ENCODE results near the gene CCDC188.

DNA sequence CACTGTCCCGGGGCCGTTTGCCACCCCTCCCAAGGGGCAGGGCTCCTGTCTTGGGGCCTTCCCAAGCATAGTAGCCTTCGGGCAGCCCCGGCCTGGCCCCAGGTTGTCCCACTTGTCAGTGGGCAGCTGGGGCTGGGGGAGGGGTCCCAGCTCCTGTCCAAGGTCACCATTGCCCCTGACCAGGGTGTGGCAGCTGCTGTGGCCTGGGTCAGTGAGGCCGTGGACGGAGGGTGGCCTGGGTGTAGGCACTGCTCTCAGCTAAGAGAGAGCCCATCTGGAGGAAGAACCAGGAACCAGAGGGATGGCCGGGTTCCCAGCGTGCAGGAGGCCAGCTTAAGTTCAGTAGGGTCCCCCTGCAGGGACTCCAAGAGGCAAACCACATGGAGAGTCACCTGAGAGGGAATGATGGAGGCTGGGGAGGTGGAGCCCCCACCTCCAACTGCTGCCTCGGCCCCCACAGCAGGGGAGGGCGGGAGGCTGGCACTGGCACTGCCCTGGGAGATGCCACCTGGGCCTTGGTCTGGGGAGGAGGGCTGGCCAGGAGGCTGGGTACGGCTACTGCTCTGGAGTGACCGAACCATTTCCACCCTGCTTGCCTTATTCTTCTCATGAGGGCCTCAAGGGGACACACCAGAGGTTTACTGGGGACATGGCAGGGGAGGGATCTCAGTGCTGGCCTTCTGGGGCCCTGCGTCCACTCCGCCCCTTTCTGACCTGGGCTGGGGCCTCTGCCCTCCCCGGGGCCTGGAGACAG is 6.8 kb upstream of the CCDC188 start:
- TF ChIP-seq, protein P1, sequence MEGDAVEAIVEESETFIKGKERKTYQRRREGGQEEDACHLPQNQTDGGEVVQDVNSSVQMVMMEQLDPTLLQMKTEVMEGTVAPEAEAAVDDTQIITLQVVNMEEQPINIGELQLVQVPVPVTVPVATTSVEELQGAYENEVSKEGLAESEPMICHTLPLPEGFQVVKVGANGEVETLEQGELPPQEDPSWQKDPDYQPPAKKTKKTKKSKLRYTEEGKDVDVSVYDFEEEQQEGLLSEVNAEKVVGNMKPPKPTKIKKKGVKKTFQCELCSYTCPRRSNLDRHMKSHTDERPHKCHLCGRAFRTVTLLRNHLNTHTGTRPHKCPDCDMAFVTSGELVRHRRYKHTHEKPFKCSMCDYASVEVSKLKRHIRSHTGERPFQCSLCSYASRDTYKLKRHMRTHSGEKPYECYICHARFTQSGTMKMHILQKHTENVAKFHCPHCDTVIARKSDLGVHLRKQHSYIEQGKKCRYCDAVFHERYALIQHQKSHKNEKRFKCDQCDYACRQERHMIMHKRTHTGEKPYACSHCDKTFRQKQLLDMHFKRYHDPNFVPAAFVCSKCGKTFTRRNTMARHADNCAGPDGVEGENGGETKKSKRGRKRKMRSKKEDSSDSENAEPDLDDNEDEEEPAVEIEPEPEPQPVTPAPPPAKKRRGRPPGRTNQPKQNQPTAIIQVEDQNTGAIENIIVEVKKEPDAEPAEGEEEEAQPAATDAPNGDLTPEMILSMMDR (IDR thresholded peaks at IDR 0.05 in 2 of 3, conservative IDR thresholded peaks at IDR 0.05 in 1 of 3; ENCODE audit: control insufficient read depth in 2 of 3, extremely low read depth in 1 of 3, insufficient read depth in 1 of 3, low read depth in 3 of 3, low read length in 3 of 3), result no peak
- no peak for TF ChIP-seq SRF (IDR thresholded peaks at IDR 0.05; ENCODE audit: low read depth in 2 of 2, low read length in 2 of 2)
- TF ChIP-seq POLR2AphosphoS5 (IDR thresholded peaks at IDR 0.05; ENCODE audit: low read length), result no peak
- no peak for TF ChIP-seq SP1 (IDR thresholded peaks at IDR 0.05; ENCODE audit: low read depth, low read length)
- no peak for TF ChIP-seq NRF1 (conservative IDR thresholded peaks at IDR 0.05; ENCODE audit: low read depth, low read length)
- no peak for TF ChIP-seq CHD2 (IDR thresholded peaks at IDR 0.05; ENCODE audit: borderline replicate concordance, low read depth, low read length)
- no peak for TF ChIP-seq RCOR1 (conservative IDR thresholded peaks at IDR 0.05; ENCODE audit: low read depth, low read length)
- TF ChIP-seq, protein P2, sequence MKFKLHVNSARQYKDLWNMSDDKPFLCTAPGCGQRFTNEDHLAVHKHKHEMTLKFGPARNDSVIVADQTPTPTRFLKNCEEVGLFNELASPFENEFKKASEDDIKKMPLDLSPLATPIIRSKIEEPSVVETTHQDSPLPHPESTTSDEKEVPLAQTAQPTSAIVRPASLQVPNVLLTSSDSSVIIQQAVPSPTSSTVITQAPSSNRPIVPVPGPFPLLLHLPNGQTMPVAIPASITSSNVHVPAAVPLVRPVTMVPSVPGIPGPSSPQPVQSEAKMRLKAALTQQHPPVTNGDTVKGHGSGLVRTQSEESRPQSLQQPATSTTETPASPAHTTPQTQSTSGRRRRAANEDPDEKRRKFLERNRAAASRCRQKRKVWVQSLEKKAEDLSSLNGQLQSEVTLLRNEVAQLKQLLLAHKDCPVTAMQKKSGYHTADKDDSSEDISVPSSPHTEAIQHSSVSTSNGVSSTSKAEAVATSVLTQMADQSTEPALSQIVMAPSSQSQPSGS (IDR thresholded peaks at IDR 0.05; ENCODE audit: low read length), result no peak
- no peak for TF ChIP-seq NR2C2 (IDR thresholded peaks at IDR 0.05; ENCODE audit: borderline replicate concordance, control insufficient read depth, insufficient read length, low read depth)
- TF ChIP-seq POLR2A (IDR thresholded peaks at IDR 0.05; ENCODE audit: low read depth, low read length), result no peak
- no peak for TF ChIP-seq MEF2A (IDR thresholded peaks at IDR 0.05; ENCODE audit: insufficient read depth, low read depth, low read length)
- TF ChIP-seq CREB1 (IDR thresholded peaks at IDR 0.05; ENCODE audit: low read depth), result no peak
- no peak for TF ChIP-seq WRNIP1 (IDR thresholded peaks at IDR 0.05; ENCODE audit: borderline replicate concordance, low read depth, low read length)
- TF ChIP-seq DPF2 (IDR thresholded peaks at IDR 0.05), result no peak

Measured in GM12878 (cell line).